Panc1 (cell line): ENCODE results near the gene DPYD. TPM values are rescaled to one million over a fixed set of nuclear protein-coding genes. Genes with fewer than 3 reads are reported as not detected.

ENCODE experiments used
- ATAC-seq: fragments of 200-7000 bp; cut with Tn5 transposase; 2 replicates; pipeline ENCODE4 v1.9.1; 2020; ENCODE audit warnings: mild to moderate bottlenecking, moderate library complexity
- BruUV-seq: library from RNA; stranded (reverse); fragments of 400-500 nt; replicated peaks from 2 replicates; lab custom pipeline; 2021; lab: Mats Ljungman, UMichigan
- CTCF ChIA-PET: fragments of 300-600 bp; sonication (Branson Sonifier 250); formaldehyde crosslinking; loops from one replicate; lab custom pipeline; 2022; ENCODE audit warnings: antibody characterized with exemption; lab: Charles Lee
- POLR2A ChIA-PET: fragments of 300-600 bp; sonication (Branson Sonifier 250); formaldehyde crosslinking; loops from one replicate; lab custom pipeline; 2022; ENCODE audit warnings: antibody characterized with exemption; lab: Charles Lee
- DNase-seq: peaks from one replicate; pipeline ENCODE4 v3.0.0-alpha.2; 2010; ENCODE audit warnings: low read depth, low spot score
- H3K27ac ChIP-seq: 2 replicates; pipeline ENCODE4 v1.5.1; 2011; ENCODE audit warnings: mild to moderate bottlenecking, low read length, inconsistent platforms
- H3K27me3 ChIP-seq: fragments of 200-500 bp; sonication (Bioruptor generic); 2 replicates; pipeline ENCODE4 v1.6.0; 2014; ENCODE audit warnings: low read length, inconsistent platforms; ENCODE audit not compliant: control insufficient read depth, insufficient read depth
- H3K36me3 ChIP-seq: fragments of 200-500 bp; sonication (Bioruptor generic); 2 replicates; pipeline ENCODE4 v1.5.1; 2014; ENCODE audit warnings: inconsistent platforms, mild to moderate bottlenecking, low read length, moderate library complexity; ENCODE audit not compliant: control insufficient read depth, insufficient read depth
- H3K4me1 ChIP-seq: 2 replicates; pipeline ENCODE4 v1.5.1; 2011; ENCODE audit warnings: inconsistent platforms, mild to moderate bottlenecking, low read length, moderate library complexity; ENCODE audit not compliant: control insufficient read depth, insufficient read depth
- H3K4me3 ChIP-seq, 2 experiments: 2 replicates each; pipeline ENCODE4 v1.5.1; 2011 to 2012; ENCODE audit warnings: low read depth in 2 of 2, low read length in 2 of 2, mild to moderate bottlenecking in 2 of 2, inconsistent platforms in 1 of 2, moderate library complexity in 1 of 2
- H3K9me3 ChIP-seq: fragments of 200-500 bp; sonication (Bioruptor generic); 2 replicates; pipeline ENCODE4 v1.5.1; 2014; ENCODE audit warnings: low read depth, mild to moderate bottlenecking, inconsistent platforms, low read length, moderate library complexity; ENCODE audit not compliant: control insufficient read depth, insufficient read depth
- POLR2AphosphoS5 ChIP-seq: IDR thresholded peaks from 2 replicates; pipeline ENCODE4 v1.6.1; 2012; ENCODE audit warnings: mild to moderate bottlenecking, low read depth, low read length, moderate library complexity
- SIN3A ChIP-seq: IDR thresholded peaks from 2 replicates; pipeline ENCODE4 v1.6.1; 2012; ENCODE audit warnings: low read depth, mild to moderate bottlenecking, low read length, moderate library complexity, borderline replicate concordance; ENCODE audit not compliant: insufficient read depth
- TCF7L2 ChIP-seq: IDR thresholded peaks from 2 replicates; pipeline ENCODE4 v1.6.1; 2011; ENCODE audit warnings: mild to moderate bottlenecking, low read depth, low read length, inconsistent platforms
- in situ Hi-C: cut with HindIII; loops from 2 replicates; pipeline ENCODE4 v1.10.0; 2016; ENCODE audit warnings: low sequenced_read_pairs, low pct_unique_long_range_greater_than_20kb
- intact Hi-C: fragments of 100-400 bp; cut with micrococcal nuclease; formaldehyde crosslinking; loops from one replicate; pipeline ENCODE4 v1.10.0; 2022; ENCODE audit not compliant: unreplicated experiment
- total RNA-seq: library from RNA; stranded (reverse); gene quantifications from one replicate; pipeline ENCODE4 v1.2.1, GENCODE V29; 2021; ENCODE audit not compliant: unreplicated experiment
- TF ChIP-seq, protein P1 (sequence below): fragments of 450-650 bp; IDR thresholded peaks from 2 replicates; pipeline ENCODE4 v1.5.1; 2017; ENCODE audit warnings: mild to moderate bottlenecking
- TF ChIP-seq, protein P2 (sequence below), 2 experiments: IDR thresholded peaks; 2 replicates each; pipeline ENCODE4 v1.6.1; 2011 to 2012; ENCODE audit warnings: low read depth in 2 of 2, control low read depth in 1 of 2, low read length in 1 of 2, mild to moderate bottlenecking in 1 of 2, moderate library complexity in 1 of 2; ENCODE audit not compliant: insufficient read depth in 1 of 2

DPYD gene
- total RNA-seq, 1 experiment from 2014 or later, result 2.0 TPM

- Histone ChIP-seq H3K27me3 (no peaks in the 10 kb centered on the region), H3K27ac (no peak overlapping the region), H3K4me1 (no peaks in the 10 kb centered on the region), H3K9me3 (no peaks in the 10 kb centered on the region), H3K36me3 (no peaks in the 10 kb centered on the region), H3K4me3 (no peak overlapping the region)
- ATAC-seq (no peak), DNase-seq (no peak)
- ChIA-PET POLR2A (no interaction called here), CTCF (no interaction called here)
- BruUV-seq, result no TSS peak
- TF ChIP-seq, protein P1, sequence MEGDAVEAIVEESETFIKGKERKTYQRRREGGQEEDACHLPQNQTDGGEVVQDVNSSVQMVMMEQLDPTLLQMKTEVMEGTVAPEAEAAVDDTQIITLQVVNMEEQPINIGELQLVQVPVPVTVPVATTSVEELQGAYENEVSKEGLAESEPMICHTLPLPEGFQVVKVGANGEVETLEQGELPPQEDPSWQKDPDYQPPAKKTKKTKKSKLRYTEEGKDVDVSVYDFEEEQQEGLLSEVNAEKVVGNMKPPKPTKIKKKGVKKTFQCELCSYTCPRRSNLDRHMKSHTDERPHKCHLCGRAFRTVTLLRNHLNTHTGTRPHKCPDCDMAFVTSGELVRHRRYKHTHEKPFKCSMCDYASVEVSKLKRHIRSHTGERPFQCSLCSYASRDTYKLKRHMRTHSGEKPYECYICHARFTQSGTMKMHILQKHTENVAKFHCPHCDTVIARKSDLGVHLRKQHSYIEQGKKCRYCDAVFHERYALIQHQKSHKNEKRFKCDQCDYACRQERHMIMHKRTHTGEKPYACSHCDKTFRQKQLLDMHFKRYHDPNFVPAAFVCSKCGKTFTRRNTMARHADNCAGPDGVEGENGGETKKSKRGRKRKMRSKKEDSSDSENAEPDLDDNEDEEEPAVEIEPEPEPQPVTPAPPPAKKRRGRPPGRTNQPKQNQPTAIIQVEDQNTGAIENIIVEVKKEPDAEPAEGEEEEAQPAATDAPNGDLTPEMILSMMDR, result no peak
- TF ChIP-seq POLR2AphosphoS5 (no peak), TCF7L2 (no peak)
- in situ Hi-C loops, result no loop called here
- intact Hi-C loops, result no loop called here
Observed at GRCh38 chr1:97069312-97069711, 851.5 kb downstream of the DPYD start.

DNA sequence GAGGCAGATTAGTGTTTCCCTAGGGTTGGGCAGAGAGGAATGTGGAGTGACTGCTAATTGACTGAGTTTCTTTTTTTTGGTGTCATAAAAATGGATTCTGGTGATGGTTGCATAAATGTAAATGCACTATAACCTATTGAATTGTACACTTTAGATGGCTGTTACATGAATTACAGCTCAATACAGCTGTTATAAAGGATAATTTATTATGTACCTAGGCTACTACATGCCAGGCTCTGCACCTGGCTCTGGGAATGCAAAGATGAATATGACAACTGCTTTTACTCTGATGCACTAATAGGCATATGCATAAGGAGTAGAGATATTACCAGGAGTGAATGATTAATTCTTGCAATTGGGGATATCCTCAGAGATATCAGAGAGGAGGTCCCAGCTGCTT lies 854.0 kb downstream of the DPYD start:
- no peaks in the 10 kb centered on the region for H3K36me3 ChIP-seq
- no peaks in the 10 kb centered on the region for H3K27me3 ChIP-seq
- no TSS peak for BruUV-seq
- H3K4me1 ChIP-seq, result no peaks in the 10 kb centered on the region
- no peak overlapping the region for H3K27ac ChIP-seq
- TF ChIP-seq, protein P2, sequence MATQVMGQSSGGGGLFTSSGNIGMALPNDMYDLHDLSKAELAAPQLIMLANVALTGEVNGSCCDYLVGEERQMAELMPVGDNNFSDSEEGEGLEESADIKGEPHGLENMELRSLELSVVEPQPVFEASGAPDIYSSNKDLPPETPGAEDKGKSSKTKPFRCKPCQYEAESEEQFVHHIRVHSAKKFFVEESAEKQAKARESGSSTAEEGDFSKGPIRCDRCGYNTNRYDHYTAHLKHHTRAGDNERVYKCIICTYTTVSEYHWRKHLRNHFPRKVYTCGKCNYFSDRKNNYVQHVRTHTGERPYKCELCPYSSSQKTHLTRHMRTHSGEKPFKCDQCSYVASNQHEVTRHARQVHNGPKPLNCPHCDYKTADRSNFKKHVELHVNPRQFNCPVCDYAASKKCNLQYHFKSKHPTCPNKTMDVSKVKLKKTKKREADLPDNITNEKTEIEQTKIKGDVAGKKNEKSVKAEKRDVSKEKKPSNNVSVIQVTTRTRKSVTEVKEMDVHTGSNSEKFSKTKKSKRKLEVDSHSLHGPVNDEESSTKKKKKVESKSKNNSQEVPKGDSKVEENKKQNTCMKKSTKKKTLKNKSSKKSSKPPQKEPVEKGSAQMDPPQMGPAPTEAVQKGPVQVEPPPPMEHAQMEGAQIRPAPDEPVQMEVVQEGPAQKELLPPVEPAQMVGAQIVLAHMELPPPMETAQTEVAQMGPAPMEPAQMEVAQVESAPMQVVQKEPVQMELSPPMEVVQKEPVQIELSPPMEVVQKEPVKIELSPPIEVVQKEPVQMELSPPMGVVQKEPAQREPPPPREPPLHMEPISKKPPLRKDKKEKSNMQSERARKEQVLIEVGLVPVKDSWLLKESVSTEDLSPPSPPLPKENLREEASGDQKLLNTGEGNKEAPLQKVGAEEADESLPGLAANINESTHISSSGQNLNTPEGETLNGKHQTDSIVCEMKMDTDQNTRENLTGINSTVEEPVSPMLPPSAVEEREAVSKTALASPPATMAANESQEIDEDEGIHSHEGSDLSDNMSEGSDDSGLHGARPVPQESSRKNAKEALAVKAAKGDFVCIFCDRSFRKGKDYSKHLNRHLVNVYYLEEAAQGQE (IDR thresholded peaks at IDR 0.05; ENCODE audit: insufficient read depth in 1 of 2, low read depth in 2 of 2, low read length in 1 of 2), result no peak
- TF ChIP-seq SIN3A, result no peak
- H3K9me3 ChIP-seq, result no peaks in the 10 kb centered on the region
- in situ Hi-C loops, result no loop called here
- POLR2A ChIA-PET, result no interaction called here
- no peak overlapping the region for H3K4me3 ChIP-seq
- intact Hi-C loops, result no loop called here
- DNase-seq (no peak), ATAC-seq (no peak)
- CTCF ChIA-PET, result no interaction called here

DNA sequence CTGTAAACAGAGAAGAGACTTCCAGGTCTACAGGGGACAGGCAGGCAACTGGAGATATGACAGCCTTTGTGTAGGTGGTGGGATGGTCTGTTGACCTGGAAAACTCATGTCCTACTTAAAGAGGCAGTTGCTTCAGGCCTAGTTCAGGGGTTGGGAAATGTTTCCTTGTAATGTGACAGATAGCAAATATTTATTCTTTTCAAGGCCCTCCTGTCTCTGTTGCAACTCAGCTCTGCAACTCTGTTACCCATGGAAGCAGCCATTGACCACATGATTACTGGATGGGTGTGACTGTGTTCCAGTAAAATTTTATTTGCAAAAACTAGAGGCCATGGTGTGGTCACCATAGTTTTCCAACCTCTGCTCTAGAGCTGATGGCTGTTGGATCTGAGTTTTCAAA lies 857.3 kb downstream of the DPYD start:
- H3K9me3 ChIP-seq, result no peaks in the 10 kb centered on the region
- H3K27ac ChIP-seq, result no peak overlapping the region
- no peak for TF ChIP-seq POLR2AphosphoS5
- TF ChIP-seq, protein P2 (IDR thresholded peaks at IDR 0.05; ENCODE audit: insufficient read depth in 1 of 2, low read depth in 2 of 2, low read length in 1 of 2), result no peak
- TF ChIP-seq, protein P1, result no peak
- ATAC-seq, result no peak
- no peaks in the 10 kb centered on the region for H3K27me3 ChIP-seq
- in situ Hi-C loops (no loop called here), intact Hi-C loops (no loop called here)
- no peaks in the 10 kb centered on the region for H3K4me1 ChIP-seq
- CTCF ChIA-PET, result no interaction called here
- no peak overlapping the region for H3K4me3 ChIP-seq
- no peaks in the 10 kb centered on the region for H3K36me3 ChIP-seq
- DNase-seq, result no peak
- no TSS peak for BruUV-seq
- POLR2A ChIA-PET, result no interaction called here
